ENCODE results near the gene GTF3C5.
"Not testable (repeated sequence)": the region's sequence is repeated elsewhere in the genome, so short reads cannot be mapped to it uniquely, and the experiment has no call there.

The GTF3C5 gene

DNA sequence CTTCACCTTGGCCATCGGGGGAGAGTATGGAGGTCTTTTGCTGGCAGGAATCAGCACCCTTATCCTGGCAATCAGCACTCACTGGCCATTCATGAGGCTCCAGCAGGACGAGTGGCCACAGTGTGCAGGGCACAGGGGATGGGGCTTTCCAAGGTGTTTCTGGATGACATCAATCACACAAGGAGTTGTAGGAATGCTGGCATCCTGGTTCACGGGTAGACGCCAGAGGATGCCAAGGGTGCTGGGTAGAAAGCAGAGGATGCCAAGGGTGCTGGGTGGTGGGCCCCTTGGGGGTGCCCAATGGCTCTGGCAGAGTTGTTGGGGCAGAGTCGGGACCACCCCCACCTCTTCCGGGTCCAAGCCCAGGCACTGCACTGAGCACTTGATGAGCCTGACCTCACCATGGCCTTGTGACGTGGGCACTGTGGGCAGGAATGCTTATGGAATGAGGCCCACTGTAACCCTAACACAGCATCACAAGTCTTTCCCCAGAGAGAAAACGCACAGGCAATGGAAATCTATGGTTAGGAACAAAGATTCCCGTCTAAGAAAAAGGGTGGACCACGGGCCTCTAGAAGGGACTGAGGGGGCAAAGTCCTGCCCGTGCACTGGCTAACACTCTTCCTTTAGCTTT lies 60.1 kb downstream of the GTF3C5 start:
- no peak for DNase-seq (ENCODE audit: low read depth)

DNA sequence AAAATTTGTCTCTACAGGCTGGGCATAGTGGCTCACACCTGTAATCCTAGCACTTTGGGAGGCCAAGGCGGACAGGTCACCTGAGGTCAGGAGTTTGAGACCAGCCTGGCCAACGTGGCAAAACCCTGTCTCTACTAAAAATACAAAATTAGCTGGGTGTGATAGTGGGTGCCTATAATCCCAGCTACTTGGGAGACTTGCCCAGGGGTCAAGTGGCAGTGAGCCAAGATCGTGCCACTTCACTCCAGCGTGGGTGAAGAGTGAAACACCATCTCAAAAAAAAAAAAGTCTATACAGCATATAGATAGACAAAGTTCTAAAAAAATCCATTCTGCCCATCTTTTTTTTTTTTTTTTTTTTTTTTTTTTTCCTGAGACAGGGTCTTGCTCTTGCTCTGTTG lies 63.6 kb downstream of the GTF3C5 start:
- not testable (repeated sequence) for DNase-seq (ENCODE audit: low read depth)

DNA sequence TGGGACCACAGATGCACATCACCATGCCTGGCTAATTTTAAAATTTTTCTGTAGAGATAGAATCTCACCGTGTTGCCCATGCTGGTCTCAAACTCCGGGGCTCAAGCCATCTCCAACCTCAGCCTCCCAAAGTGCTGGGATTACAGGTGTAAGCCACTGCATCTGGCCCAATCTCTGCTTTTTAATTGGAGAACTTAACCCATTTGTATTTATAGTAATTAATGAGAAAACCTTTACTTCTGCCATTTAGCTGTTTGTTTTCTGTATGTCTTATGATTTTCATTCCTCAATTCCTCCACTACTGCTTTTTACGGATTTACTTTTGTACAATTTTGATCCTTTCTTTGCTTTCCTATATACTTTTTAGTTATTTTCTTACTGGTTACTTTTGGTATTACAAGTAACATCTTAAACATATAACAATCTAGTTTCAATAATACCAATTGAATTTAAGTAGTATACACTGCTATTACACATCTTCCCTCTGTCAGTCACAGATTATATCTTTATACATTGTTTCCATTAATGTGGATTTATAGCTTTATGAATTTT lies 64.1 kb downstream of the GTF3C5 start:
- DNase-seq (ENCODE audit: low read depth) = no peak

DNA sequence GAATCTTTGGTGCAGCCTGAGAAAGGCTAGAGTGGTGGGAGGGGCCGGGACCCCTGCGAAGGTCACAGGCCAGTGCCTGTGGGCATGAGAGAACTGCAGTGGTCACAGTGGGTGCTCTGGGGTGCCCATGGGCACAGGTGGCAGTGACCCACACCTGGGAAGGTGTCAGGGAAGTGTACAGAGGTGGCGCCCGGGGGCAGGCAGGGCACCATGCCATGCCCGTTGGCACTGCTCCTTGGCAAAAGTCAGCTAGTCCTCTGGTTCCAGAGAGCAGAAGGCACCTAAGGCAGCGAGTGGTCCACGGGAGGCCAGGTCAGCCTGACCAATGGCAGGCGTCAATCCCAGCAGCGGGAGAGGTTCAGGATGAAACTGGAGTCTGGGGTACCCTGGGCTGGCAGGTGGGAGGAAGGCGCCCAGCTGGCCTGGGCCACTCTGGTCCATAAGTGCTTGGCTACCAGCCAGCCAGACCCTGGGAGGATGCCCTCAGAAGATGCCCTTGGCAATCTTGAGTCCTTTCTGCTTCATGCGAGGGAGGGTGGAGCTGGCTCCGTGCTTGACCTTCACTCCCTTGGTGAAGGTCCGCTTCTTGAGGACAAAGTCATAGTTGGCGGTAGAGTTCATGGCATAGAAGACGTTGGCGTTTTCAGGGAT lies 67.4 kb downstream of the GTF3C5 start:
- DNase-seq (ENCODE audit: low read depth) = no peak

DNA sequence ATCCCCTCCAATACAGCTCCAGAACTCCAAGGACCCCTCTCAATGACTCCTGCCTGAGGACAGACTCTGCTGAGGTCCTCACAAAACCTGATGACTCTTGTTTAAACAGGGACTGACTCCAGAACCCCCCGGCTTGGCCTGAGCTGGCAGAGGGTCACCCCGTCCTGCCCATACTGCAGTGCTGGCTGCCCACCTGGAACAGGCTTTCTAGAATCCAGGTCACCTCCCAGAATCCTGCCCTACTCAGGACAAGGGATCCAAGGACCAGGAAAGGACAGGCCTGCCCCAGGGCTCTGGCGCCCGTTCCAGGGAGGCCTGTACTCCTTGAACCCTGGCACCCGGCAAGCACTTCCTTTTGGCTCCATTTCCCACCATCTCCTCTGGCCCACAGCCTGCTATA lies 68.1 kb downstream of the GTF3C5 start:
- DNase-seq (ENCODE audit: low read depth) = no peak

DNA sequence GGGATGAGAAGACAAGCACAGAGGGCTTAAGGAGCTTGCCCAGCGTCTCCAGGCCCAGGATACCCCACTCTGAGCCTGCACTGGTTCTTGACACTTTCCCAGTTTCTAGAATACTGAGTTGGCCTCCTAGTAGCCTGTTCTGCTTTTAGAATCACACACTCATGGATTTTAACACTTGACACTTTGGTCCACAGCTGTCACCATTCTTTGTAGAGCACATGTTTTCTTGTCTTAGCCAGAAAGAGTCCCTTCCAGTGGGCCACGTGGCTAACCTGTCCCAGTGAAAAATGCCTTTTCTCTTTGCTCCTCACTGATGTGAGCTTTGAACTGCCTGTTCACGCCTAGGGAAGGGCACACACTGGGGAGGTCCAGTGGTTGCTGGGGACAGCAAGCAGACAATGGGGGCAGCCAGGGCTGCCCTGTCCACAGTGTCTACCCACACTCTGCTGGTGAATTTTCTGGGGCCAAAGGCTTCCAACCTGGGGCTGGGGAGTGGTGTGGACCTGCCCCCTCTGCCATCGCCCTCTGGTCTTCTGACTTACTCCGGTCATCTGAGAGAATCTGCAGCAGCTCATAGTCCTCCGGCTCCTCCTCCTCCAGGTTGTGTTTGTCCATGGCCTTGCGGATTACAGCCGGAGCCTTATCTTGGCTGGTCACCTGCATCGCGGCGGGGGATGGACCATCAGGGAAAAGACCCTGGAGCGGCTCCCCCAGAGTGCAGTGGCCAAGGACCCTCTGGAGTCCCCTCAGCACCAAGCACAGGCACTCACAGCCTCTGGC lies 69.1 kb downstream of the GTF3C5 start:
- no peak for DNase-seq (ENCODE audit: low read depth)

DNA sequence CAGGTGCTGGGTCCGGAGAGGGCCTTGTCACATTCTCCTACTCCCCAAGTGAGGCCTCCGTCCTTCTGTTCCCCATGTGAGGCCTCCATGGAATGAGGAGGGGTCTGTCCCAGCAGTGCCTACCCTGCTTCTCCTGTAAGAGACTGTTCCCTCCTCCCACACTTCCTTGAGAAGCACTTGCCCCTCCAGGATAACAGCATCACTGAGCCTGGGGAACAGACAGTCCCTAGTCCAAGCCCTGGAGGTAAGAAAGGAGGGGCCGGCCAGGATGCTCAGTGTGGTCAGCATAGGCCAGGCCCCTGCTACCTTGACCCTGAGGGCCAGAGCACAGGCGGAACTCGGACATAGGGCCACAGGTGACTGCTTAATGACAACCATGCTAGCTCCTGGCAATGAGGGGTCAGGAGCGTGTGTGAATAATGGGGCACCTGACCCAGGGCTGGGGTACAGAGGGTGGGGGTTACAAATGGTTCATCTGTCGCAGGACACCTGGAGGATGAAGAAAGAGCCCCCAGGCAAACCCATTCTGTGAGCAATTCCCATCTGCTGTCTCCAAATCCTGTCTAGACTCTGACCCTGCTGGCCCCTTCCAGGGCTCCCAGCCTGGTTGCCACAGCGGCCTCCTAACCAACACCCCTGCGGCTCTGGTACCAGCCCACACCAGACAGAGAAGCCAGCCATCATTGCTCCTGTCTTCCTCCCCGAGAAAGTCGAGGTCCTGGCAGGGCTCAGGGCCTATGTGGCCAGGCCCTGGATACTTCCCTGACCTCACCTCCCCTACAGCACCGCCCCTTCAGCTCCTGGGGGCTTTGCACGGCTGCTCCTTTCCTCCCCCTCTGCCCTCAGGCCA lies 69.9 kb downstream of the GTF3C5 start:
- no peak for DNase-seq (ENCODE audit: low read depth)

DNA sequence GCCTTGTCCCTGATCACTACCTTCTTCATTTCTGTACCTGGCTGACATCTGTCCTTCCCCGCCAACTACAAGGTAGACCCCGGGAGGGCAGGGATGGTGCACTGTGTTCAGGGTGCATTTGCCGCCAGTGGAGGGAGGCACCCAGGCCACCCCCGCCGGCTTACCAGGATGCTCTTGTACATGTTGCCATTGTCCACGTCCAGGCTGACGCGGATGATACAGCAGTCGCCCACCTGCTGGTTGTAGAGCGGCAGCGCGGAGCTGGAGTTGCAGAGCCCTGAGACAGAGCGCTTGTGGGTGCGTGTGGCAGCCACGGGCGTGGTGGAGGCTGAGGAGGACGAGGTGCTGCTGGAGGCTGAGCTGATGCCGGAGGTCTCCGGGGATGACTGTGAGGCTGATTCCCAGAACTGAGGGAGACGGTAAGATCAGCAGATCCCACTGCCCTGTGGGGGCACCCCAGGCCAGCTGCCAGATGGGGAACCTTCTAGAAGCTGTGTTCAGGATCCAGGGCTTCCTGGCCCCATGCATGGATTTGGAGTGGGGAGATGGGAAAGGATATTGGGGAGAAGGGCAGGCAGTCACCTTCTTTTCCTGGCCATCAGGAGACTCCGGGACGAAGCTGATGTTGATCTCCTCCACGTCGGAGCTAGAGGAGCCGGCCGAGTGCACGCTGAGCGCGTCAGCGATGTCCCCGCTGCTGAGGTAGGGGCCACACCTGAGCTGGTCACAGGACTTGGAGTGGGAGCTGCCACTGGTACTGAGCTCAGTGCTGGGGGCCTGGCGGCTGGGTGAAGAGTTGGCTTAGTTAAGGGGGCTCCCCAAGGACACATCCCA lies 70.8 kb downstream of the GTF3C5 start:
- DNase-seq (ENCODE audit: low read depth) = no peak

DNA sequence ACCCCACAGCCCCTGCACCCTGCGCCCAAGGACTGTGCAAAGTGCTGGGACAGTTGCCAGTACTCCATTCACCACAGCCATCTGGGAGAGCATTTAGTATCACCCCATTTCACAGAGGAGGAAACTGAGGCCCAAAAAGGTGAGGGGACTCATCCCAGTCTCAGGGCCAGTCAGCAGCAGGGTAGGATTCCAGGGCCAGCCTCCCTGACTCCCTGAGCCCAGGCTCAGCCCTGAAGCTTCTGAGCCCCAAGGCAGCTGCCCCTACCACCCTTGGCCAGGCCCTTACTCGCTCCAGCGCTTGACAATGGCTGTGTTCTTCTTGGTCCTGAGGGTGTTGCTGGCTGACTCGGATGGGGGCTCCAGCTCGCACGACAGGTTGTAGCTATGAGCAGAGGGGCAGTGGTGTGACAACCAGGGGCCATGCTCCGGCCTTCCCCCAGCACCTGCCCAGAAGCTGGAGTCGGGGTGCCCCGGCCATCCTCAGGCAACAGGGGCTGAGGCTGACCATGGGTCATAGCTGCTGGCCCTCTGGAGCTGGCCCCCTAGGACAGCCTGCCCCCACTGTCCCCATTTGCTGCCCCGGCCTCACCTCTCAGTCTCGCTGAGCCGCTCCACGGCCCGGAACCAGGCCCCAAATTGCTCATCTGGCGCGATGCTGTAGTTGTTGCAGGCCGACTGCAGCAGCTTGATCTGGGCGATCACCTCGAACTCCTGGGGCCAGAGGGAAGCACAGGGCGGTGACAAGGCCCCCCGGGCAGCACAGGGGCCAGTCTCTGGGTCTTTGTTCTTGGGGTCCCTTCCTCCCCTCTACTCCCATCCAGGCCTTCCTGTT lies 71.6 kb downstream of the GTF3C5 start:
- no peak for DNase-seq (ENCODE audit: low read depth)

DNA sequence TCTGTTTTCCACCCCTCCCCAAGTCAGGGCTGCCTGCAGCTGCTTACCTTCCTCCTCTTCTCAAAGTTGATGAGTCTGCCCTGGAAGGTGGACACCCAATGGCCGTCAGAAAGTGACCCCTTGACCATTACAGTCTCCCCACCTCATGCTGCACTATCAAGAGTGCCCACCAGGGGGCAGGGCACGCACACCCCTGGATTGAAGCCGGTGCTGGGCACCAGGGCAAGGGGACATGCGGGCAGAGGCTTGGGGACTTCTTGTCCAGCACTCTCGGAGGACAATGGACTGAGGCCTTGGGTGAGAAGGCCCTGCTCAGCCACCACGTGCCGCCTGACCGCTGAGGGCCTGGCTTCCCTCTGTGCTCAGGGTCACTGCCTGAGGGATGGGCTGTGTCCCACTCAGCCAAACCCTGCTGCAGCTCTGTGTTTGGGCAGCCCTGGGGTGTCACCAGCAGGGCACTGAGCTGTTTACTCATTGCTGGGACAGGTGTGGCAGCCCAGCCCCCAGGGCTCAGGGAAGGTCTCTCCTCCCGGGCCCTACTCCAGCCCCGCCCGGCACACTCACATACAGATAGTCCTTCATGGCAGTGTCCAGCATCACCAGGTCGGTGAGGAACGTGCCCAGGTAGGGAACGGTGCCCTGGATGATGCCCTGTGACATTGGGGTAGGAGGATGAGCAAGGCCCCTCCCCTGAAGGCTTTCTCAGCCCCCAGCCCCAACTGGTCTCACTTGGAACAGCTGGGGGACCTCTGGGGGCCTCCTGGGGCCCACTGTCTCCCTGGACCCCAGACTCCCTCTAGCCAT lies 72.6 kb downstream of the GTF3C5 start:
- no peak for DNase-seq (ENCODE audit: low read depth)

DNA sequence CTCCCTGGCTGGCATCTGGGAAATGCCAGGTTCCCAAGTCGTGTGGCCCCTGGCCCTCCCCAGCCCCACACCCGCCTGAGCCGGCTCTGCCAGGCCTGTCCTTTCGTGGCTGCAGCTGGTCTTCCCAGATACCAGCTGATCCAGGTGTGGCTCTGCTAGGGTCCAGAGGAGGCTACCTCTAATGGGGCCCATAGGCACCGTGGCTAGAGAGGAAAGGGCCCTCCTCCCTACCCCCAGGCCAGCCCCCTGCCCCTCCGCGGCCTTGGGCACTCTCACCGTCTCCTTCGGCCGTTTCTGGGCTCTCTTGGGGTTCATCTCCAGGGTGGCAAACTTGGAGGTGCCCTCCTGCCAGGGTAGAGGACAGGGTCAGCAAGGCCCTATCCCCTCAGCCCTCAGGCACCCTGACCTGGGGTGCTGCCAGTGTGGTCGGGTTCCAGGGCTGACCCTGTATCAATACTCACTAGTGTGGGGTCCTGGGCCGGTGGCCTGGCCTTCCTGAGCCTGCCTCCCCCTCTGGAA lies 73.2 kb downstream of the GTF3C5 start:
- DNase-seq (ENCODE audit: low read depth) = no peak

DNA sequence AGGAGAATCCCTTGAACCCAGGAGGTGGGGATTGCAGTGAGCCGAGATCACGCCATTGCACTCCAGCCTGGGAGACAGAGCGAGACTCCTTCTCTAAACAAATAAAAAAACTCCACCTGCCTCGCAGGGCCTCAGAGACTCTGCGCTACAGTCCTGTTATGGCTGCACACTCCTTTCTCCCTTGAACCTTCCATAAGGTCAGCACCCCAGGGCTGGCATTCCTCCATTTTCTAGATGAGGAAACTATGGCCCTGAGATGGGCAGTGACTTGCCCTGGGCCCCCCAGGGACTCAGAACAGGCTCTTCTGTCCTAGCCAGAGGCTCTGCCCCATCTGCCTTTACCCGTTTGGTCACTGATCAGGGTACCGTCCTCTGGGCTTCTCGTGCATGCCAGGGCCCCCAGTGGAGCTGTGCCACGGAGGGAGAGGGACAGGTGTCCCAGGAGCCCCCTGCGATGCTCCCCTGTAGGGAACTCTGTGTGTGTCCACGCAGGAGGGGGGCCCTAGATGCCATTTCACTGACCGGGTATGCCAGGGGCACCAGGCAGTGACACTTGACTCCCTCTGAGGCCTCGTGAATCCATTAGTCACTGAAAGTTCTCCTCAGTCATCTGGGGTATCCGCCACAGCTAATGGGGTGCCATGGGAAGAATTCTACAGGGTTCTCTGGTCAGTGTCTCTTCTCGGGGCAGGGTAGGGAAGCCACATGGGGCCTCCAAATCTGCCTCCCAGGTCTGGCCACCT lies 74.1 kb downstream of the GTF3C5 start:
- DNase-seq (ENCODE audit: low read depth) = no peak

DNA sequence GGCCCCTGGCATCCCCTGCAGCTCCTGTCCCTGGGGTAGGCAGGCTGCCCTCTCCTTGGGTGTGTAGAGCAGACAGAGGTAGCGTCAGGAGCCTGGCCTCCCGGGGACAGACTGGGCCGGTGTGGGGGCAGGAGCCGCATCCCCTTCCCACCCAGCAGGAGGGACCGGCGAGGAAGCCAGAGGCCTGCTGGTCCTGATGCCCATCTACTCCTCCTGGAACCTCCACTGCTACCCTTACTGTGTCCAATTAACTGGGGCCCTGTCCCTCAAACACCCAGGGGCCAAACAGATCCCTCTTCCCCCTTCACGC lies 74.6 kb downstream of the GTF3C5 start:
- DNase-seq (ENCODE audit: low read depth) = no peak

DNA sequence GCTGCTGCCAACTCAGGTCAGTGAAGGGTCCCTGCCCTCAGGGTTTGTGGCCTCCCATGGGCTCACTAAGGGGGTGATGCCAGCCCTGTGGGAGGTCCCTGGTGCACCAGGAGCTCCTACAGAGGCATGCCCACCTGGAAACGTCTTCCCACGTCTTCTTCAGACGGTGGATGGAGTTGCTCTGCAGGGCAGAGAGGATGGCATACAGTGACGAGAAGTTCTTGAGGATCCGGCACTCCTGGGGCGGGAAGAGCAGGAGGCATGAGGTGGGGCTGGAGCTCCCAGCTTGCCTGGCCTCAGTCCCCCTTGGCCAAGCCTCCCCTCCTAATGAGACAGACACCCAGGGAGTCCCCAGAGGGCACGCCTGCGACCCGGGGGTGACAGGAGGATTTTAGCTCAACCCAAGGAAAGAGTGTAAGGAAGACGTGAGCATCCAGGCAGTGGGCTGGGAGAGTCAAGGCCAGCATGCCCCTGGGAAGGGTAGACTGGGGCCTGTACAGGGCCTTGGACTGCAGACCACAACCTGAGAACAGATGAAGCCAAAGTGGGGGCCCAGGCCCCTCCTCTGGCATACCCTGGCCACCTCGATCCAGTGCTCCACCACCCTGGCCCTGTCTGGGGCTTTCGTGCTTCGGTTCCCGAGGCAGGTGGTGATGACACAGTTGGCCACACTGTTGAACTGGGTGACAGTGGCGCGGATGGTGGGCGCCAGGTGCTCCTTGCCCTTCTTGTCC lies 75.9 kb downstream of the GTF3C5 start:
- no peak for DNase-seq (ENCODE audit: low read depth)

DNA sequence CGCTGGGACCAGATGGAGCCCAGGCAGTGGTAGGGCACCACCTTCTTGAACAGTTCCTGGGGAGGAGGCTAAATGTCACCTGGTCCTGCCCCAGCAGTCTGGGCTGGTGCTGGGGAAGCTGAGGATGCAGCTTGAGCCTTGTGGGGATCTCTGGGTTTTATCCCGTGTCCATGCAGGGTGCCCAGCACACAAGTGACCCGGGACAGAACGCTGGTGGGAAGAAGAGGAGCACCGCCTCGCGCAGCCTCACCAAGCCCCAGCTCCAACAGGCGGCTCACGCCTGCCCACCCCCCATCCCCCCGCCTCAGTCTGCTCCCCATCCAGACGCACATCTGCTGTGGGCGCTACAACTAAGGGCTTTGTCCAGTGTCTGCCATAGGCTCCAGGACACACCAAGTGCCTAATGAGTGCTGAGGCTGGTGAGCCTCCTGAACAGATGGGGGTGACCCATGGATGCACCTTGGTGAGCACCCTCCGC lies 76.5 kb downstream of the GTF3C5 start:
- no peak for DNase-seq (ENCODE audit: low read depth)

All from activated T-helper 1 cell treated with Interleukin-2 at 50 U/mL for 16 hours (primary cell).